NCI-H146 (cell line): ENCODE results near the gene PCBP3.
"Not testable (repeated sequence)": the region's sequence is repeated elsewhere in the genome, so short reads cannot be mapped to it uniquely, and the experiment has no call there.

Source experiments
- DNase-seq: peaks from one replicate; lab custom pipeline; 2025; lab: John Stamatoyannopoulos, UW

Gene PCBP3

DNA sequence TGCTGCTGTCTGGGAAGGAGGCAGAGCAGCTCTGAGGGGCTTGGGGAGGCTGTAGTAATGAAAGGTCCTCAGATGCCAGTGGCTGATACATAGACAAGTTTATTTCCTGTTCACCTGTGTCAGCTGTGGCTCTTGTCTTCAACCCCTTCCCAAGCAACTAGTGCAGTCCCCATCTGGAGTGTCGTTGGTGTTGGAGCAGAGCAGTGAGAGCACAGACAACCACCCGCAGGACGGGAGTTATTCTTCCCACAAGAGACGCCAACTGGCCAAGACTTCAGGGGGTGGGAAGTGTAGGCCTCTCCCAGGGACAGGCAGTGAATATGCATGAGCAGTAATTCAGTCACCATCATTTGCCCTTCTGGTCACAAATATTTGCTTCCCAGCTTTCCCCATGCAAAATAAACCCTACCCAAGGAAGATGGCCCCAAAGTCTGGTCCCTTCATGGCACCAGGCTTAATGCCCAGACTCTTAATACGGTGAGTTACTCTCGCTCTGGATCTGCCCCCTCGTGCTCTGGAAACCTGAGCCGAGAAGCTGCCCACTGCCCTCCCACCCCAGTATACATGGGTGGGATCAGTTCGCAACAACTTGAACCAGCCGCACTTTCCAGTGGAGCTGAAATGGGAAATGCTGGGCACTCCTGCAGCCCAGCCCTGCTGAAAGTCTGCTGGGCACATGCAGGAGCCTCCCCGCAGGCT is 184.5 kb downstream of the PCBP3 start:
- no peak for DNase-seq

DNA sequence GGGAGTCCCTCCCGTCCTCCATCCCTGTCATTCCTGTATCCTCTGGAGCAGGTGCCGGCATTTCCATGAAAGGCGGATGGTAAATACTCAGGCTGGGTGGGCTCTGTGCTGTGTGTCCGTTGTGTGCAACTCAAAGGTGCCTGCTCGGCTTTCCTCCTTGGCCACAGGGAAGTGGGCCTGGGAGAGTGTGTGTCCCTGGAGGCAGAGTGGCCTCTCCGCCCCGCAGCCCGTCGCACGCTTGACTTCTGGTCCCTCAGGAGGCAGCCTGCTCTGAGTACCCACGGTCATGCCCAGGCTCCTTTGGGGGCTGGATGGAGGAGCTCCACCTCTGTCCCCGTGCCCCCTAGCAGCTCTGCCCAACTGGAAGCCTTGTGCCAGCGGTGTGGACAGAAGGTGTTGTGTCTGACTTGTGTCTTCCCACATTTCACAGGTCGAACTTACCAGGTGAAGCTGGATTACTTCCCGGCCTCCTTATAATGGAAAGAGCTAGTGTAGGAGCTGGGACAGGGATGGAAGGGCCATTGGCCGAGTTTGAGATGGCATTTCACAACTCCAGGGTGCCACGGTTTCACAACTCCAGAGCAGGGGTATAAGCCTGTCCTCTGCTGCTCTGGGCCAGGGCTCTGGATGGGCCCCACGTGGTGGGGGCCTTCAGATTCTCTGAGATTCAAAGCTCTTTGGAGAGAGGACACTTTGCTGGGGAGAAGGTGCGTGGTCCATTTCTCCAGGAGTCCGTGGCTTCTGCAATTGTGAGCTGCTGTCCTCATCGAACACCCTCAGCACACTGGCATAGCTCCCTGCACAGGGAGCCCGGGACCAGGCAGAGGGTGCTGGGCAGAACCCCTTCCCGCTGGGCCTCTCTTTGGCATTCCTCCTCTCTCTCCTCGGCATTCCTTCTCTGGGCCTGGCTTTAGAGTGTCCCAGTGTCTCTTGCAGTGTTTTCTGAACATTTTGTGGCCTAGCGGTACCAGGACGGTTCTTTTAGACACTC is 185.3 kb downstream of the PCBP3 start:
- DNase-seq: no peak

DNA sequence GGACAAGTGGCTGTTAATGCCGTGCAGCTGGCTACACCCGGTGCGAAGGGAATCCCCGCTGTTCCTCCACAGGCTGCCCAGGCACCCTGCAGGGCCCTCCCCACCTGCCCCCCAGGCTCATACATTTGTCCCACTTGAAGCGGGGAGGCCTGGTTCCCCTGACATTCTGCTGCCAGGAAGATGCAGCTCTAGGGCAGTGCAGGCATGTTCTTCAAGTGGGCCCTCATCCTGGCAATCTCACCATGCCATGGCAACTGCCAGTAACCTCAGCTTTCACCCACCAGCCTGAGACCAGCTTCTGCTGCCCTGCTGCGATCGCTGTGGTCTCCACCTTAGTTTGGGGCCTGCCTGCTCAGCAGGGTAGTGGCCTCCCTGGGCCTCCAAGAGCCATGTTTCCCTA is 186.1 kb downstream of the PCBP3 start:
- no peak for DNase-seq

GRCh38 chr21:45830221-45830640 is 186.7 kb downstream of the PCBP3 start:
- no peak for DNase-seq

- no peak for DNase-seq
These were observed 187.3 kb downstream of the PCBP3 start for GRCh38 chr21:45830720-45831366.

DNA sequence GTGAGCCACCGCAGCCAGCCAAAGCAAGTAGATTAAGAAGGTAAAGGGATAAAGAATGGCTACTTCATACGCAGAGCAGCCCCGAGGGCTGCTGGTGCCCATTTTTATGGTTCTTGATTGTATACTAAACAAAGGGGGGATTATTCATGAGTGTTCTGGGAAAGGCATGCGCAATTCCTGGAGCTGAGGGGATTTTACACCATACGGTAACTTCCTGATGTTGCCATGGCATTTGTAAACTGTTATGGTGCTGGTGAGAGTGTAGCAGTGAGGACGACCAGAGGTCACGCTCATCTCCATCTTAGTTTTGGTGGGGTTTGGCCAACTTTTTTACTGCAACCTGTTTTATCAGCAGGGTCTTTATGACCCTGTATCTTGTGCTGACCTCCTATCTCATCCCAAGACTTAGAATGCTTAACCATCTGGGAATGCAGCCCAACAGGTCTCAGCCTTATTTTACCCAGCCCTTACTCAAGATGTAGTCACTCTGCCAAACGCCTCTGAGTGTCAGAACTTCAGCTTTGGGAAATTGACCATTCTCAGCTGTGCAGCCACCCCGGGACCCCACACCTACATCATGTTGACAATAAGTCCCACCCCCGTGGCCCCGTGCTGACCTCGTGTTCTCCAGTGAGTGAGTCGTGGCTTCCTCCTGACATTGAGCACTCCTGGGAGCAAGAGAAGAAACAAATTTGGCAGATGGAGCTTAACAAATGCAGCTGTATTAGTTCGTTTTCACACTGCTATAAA is 188.6 kb downstream of the PCBP3 start:
- DNase-seq: no peak

GRCh38 chr21:45832741-45833235 is 189.3 kb downstream of the PCBP3 start:
- not testable (repeated sequence) for DNase-seq

GRCh38 chr21:45833414-45833813 is 189.9 kb downstream of the PCBP3 start:
- no peak for DNase-seq

DNA sequence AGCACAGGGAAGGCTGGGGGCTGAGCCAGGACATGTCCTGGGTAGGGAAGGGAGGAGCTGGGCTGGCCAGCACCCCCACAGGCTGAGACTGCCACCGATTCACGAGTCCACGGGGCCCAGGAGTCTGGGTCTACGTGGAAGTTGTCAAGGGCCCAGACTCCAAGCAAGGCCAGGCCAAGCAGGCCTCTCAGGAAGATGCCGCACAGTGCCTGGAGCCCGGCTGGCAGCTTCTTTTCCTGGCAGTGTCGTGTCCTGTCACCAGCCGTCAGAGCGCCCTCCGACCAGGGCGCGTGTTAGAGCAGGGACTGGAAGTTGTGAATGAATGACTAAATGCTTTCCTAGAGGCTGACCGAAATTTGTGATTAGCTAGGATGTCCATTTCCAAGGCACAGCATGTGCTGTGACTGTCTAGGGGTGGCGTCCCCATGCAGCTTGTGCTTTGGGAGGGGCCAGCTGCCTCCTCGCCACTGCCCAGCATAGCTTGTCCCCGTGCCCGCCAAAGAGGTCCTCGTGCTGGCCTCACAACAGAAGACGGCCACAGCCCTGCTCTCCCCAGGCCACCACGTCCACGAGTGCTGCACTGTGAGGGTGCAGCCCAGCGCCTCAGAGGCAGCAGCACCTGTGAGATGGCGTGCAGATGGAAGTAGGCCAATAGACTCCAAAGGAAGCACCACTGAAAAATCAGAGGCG is 190.6 kb downstream of the PCBP3 start:
- no peak for DNase-seq

- no peak for DNase-seq
These were observed 191.3 kb downstream of the PCBP3 start for GRCh38 chr21:45834821-45835293.

- no peak for DNase-seq
These were observed 192.1 kb downstream of the PCBP3 start for GRCh38 chr21:45835301-45836267.

GRCh38 chr21:45836268-45836655 is 192.7 kb downstream of the PCBP3 start:
- no peak for DNase-seq

GRCh38 chr21:45836694-45837670 is 193.5 kb downstream of the PCBP3 start:
- no peak for DNase-seq

DNA sequence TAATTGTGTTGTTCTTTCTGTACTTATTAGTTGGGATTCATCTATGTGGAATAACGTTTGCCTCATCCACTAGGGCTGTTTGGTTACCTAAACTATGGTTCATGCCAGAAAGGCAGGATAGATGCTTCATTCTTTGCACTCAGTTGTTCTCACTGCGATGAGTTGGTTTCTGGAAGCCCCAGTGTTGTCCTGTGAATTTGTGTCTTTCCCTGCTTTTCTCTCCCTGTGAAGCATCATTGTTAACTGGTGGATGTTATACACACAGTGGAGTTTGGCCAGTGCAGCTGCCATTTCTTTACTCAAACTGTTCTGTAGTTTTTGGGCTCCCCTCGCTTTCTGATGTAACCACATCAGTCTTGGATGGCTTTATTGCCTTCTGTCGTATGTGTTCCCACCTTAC is 194.4 kb downstream of the PCBP3 start:
- no peak for DNase-seq

DNA sequence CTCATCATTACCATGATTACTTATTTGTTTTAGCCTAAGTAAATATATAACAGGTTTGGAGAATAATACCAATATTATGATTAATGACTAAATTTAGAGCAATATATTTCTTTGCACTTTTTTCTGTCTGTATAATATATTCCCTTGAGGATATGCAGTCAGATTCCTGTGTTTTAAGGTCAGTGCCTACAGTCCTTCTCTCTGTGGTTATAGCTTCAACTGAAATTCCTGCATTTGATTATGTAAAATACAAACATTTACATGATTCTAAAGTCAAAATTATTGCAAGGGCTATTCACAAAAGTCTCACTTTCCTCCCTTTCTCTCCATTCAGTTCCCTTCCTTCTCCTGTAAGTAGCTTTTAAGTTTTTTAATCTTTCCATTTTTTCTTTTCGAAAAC is 195.1 kb downstream of the PCBP3 start:
- no peak for DNase-seq

GRCh38 chr21:45839274-45839673 is 195.7 kb downstream of the PCBP3 start:
- no peak for DNase-seq

- DNase-seq: no peak
These were observed 197.5 kb downstream of the PCBP3 start for GRCh38 chr21:45841033-45841432.

GRCh38 chr21:45843426-45843825 is 199.9 kb downstream of the PCBP3 start:
- DNase-seq: no peak

DNA sequence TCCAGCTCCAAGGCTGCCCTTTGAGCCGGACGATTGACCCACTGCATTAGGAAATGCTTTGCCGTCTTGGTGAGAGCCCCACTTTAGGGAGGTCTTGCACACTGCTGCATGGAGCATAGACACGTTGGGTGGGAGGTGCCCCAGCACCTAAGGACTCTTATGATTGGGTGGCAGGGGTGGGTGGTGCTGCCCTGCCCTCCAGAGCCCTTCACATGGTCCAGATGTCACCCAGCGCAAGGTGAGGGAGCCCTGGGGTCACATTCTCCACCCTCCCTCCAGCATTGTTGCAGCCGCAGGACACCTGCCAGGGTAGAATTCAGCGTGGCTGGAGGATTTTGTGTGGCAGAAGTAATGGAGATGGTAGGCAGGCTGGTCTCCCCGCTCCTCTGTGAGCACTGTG is 200.7 kb downstream of the PCBP3 start:
- no peak for DNase-seq
